D721Med (cell line): Measurements from ENCODE around the gene RARB.

Source experiments
- DNase-seq: peaks from one replicate; pipeline ENCODE4 v3.0.0; 2011; ENCODE audit warnings: low spot score; ENCODE audit not compliant: insufficient read length
- FAIRE-seq: peaks from 2 replicates; lab custom pipeline; 2011; peaks lifted over from hg19 to GRCh38; lab: Jason Lieb, UNC
- TF ChIP-seq, protein P1 (sequence below): IDR thresholded peaks from 2 replicates; pipeline ENCODE4 v1.5.1; 2012; ENCODE audit warnings: mild to moderate bottlenecking, control low read depth; ENCODE audit not compliant: insufficient read depth; ENCODE audit errors: missing control alignments

The RARB gene

DNA sequence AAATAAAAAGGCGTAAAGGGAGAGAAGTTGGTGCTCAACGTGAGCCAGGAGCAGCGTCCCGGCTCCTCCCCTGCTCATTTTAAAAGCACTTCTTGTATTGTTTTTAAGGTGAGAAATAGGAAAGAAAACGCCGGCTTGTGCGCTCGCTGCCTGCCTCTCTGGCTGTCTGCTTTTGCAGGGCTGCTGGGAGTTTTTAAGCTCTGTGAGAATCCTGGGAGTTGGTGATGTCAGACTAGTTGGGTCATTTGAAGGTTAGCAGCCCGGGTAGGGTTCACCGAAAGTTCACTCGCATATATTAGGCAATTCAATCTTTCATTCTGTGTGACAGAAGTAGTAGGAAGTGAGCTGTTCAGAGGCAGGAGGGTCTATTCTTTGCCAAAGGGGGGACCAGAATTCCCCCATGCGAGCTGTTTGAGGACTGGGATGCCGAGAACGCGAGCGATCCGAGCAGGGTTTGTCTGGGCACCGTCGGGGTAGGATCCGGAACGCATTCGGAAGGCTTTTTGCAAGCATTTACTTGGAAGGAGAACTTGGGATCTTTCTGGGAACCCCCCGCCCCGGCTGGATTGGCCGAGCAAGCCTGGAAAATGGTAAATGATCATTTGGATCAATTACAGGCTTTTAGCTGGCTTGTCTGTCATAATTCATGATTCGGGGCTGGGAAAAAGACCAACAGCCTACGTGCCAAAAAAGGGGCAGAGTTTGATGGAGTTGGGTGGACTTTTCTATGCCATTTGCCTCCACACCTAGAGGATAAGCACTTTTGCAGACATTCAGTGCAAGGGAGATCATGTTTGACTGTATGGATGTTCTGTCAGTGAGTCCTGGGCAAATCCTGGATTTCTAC is at the start of gene RARB:
RARB (plus strand) TSS at position 322 of the 847 bp plus-strand sequence; CDS start at position 791, 469 bp downstream.
- FAIRE-seq, result no peak
- TF ChIP-seq, protein P1, sequence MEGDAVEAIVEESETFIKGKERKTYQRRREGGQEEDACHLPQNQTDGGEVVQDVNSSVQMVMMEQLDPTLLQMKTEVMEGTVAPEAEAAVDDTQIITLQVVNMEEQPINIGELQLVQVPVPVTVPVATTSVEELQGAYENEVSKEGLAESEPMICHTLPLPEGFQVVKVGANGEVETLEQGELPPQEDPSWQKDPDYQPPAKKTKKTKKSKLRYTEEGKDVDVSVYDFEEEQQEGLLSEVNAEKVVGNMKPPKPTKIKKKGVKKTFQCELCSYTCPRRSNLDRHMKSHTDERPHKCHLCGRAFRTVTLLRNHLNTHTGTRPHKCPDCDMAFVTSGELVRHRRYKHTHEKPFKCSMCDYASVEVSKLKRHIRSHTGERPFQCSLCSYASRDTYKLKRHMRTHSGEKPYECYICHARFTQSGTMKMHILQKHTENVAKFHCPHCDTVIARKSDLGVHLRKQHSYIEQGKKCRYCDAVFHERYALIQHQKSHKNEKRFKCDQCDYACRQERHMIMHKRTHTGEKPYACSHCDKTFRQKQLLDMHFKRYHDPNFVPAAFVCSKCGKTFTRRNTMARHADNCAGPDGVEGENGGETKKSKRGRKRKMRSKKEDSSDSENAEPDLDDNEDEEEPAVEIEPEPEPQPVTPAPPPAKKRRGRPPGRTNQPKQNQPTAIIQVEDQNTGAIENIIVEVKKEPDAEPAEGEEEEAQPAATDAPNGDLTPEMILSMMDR, result no peak
- no peak for DNase-seq

DNA sequence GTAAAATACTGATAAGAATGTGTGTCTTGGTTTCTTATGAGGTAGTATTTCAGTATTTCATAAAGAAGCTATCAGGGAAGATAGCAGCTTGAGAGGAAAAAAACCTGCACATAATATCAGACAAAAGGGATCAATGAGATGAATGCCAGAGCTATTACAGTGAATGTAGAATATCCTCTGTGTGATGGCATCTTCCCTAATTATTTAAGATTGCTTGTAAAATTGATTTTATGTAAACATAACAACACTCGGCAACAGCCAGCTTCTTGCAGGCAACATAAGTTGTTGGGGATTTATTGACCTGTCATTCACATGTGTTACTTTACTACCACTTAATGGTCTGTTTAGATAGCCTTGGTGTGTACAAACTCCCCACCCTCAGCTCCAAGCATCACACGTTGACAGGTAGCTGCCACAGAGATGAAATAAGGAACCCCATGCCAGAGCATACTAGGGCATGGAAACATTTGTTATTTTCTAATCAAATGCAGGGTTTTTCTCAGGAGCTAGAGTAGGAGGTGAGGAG is 49.2 kb upstream of the RARB start:
- TF ChIP-seq, protein P1, result no peak

DNA sequence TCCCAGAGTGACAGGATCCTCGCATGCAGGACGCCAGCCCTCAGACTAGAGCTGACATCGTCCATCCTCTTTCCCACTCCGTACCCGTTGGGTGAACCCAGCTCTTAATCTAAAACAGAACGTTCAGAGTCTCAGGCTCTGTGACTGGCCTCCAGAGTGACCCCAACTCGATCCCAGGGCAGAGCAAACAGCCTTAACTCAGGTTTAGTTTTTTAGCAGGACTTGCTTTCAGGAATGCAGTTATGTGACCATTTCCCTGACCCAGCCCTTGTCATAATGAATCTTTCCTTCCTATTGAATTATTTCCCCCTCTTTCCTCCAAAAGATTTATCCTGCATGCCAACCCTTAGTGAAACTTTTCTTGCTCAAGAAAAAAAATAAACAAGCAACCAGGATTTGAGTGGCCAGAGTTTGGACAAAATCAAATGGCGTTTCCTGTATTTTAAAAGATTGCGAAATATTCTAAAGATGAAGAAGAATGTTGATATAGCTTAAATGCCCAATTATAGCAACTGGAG is 47.8 kb upstream of the RARB start:
- DNase-seq (no peak), FAIRE-seq (no peak)
- TF ChIP-seq, protein P1, result no peak

More for the DNA sequence above, 49.2 kb upstream of the RARB start:
- FAIRE-seq (no peak), DNase-seq (no peak)

DNA sequence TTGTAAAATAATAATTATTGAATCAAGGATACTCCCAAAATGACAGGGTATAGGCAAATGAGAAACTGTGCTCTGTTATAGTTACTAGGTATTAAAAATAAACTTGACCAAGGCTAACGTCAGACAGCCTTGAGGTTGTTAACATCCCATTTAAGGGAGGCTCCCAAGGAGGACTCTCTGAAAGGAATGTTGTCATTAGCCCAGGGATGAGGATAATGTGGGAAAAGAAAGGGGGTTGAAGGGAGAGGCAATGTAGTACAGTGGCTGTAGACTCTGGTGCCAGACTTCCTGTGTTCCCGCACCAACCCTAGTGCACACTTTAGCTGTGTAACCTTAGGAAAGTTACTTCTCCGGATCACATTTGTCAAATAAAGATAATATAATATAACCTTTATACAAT is 47.0 kb upstream of the RARB start:
- no peak for DNase-seq
- TF ChIP-seq, protein P1, result no peak
- FAIRE-seq, result no peak

DNA sequence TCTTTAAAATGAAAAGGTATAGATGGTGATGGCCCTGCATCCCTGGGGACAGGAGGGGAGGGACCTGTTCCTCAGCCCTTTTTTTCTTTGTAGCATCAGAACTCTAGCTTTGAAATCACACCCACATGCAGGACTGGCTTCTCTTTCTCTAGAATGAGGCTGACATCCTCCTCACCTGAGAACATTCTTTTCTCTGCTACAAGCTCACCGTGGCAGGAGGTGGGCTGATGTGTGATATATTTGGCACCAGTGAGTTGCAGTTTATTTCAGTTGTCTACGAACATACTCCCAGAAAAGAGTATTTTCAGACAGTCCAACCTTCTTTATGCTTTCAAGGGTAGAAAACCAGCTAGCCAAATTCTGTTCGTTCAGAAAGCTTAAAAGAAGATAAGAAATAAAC is 43.6 kb upstream of the RARB start:
- no peak for DNase-seq
- TF ChIP-seq, protein P1, result no peak
- no peak for FAIRE-seq

DNA sequence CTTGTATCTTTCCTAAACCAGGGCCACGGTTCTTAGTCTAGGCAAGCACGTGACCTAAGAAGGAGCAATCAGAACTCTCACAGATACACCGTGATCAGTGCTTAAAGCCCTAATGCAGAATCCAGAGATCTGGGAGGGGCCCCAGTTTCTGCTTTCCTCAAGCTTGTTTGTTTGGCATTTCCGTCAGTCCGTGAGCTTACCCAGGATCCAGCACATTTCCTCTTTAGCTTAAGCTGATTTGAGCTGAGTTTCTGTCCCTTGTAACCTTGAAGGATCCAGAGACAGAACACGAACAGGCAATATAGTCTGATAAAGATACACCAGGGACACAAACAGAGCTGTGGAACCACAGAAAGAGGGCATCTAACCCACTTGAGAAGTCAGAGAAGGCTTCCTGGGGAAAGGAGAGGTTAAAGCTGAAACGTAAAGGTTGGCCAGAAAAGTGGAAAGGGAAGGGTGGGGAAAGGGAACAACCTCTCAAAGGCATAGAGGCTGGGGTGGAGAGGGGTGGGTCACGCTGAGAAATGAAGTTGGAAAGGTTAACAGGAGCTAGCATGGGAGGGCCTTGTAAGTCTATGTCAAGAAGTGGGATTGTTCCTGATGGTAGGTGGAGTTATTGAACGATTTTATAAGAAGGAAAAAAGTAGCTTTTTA is 42.1 kb upstream of the RARB start:
- TF ChIP-seq, protein P1, result no peak
- no peak for FAIRE-seq
- no peak for DNase-seq
